Endothelial cell (in vitro differentiated cells): ENCODE measurements around the gene RGS7. TPM values are rescaled to one million over a fixed set of nuclear protein-coding genes. Genes with fewer than 3 reads are reported as not detected.
"Not testable (repeated sequence)": the region's sequence is repeated elsewhere in the genome, so short reads cannot be mapped to it uniquely, and the experiment has no call there.

Source experiments
- DNase-seq: peaks from one replicate; pipeline ENCODE4 v3.0.0; 2021; ENCODE audit warnings: low spot score
- H3K27ac Mint-ChIP-seq: one replicate; pipeline ENCODE4 v1.8.0; 2021; ENCODE audit warnings: mixed read lengths, inconsistent platforms; ENCODE audit not compliant: unreplicated experiment
- H3K27me3 Mint-ChIP-seq: one replicate; pipeline ENCODE4 v1.8.0; 2021; ENCODE audit warnings: mild to moderate bottlenecking, moderate library complexity, mixed read lengths, inconsistent platforms; ENCODE audit not compliant: unreplicated experiment
- H3K36me3 Mint-ChIP-seq: one replicate; pipeline ENCODE4 v1.8.0; 2021; ENCODE audit warnings: mild to moderate bottlenecking, low read depth, mixed read lengths, inconsistent platforms; ENCODE audit not compliant: unreplicated experiment
- H3K4me1 Mint-ChIP-seq: one replicate; pipeline ENCODE4 v1.8.0; 2021; ENCODE audit warnings: mild to moderate bottlenecking, mixed read lengths, inconsistent platforms; ENCODE audit not compliant: unreplicated experiment
- H3K4me3 Mint-ChIP-seq: one replicate; pipeline ENCODE4 v1.8.0; 2021; ENCODE audit warnings: mild to moderate bottlenecking, mixed read lengths, inconsistent platforms; ENCODE audit not compliant: unreplicated experiment
- H3K9me3 Mint-ChIP-seq: one replicate; pipeline ENCODE4 v1.8.0; 2021; ENCODE audit warnings: mixed read lengths, inconsistent platforms; ENCODE audit not compliant: unreplicated experiment
- CTCF ChIP-seq: fragments of 200-600 bp; sonication (generic); IDR thresholded peaks from one replicate; pipeline ENCODE4 v1.5.0; 2021; ENCODE audit warnings: antibody characterized with exemption; ENCODE audit not compliant: unreplicated experiment
- total RNA-seq: library from RNA; stranded (reverse); fragmentation: NEBNext Ultra II Directional; extraction: Animal tissue kit (Norgen Biotek cat#: 25700); gene quantifications from one replicate; pipeline ENCODE4 v1.2.1, GENCODE V29; 2021; ENCODE audit not compliant: unreplicated experiment

The RGS7 gene
- total RNA-seq, 1 donor from 2014 or later, result 1.4 TPM

GRCh38 chr1:241306125-241306790, 50.7 kb downstream of the RGS7 start:
- Mint-ChIP-seq H3K36me3 (no peaks in the 10 kb centered on the region), H3K4me3 (no peak overlapping the region), H3K9me3 (no peaks in the 10 kb centered on the region), H3K4me1 (no peaks in the 10 kb centered on the region), H3K27me3 (no peaks in the 10 kb centered on the region), H3K27ac (no peak overlapping the region)
- no peak for DNase-seq
- no peak for TF ChIP-seq CTCF

- not testable (repeated sequence) for H3K27me3 Mint-ChIP-seq, H3K4me3 Mint-ChIP-seq, H3K9me3 Mint-ChIP-seq, H3K4me1 Mint-ChIP-seq, DNase-seq, H3K27ac Mint-ChIP-seq, H3K36me3 Mint-ChIP-seq
Measured at GRCh38 chr1:241302024-241302423, 55.0 kb downstream of the RGS7 start.

- no peaks in the 10 kb centered on the region for H3K4me1 Mint-ChIP-seq
- no peak overlapping the region for H3K4me3 Mint-ChIP-seq
- no peaks in the 10 kb centered on the region for H3K9me3 Mint-ChIP-seq
- H3K36me3 Mint-ChIP-seq, result no peaks in the 10 kb centered on the region
- no peaks in the 10 kb centered on the region for H3K27me3 Mint-ChIP-seq
- DNase-seq, result no peak
- no peak overlapping the region for H3K27ac Mint-ChIP-seq
- TF ChIP-seq CTCF, result no peak
Measured at GRCh38 chr1:241299347-241299746, 57.7 kb downstream of the RGS7 start.

GRCh38 chr1:241292973-241293372, 64.0 kb downstream of the RGS7 start:
- Mint-ChIP-seq H3K36me3 (no peaks in the 10 kb centered on the region), H3K4me1 (no peaks in the 10 kb centered on the region), H3K27ac (no peak overlapping the region), H3K4me3 (no peak overlapping the region), H3K9me3 (no peaks in the 10 kb centered on the region), H3K27me3 (no peaks in the 10 kb centered on the region)
- no peak for DNase-seq
- TF ChIP-seq CTCF, result no peak

GRCh38 chr1:241291548-241291947, 65.5 kb downstream of the RGS7 start:
- H3K9me3 Mint-ChIP-seq, H3K4me1 Mint-ChIP-seq: not testable (repeated sequence)

GRCh38 chr1:241286486-241286885, 70.5 kb downstream of the RGS7 start:
- Mint-ChIP-seq H3K27me3 (no peaks in the 10 kb centered on the region), H3K27ac (no peak overlapping the region), H3K4me3 (no peak overlapping the region), H3K9me3 (peaks cover 5% of the 10 kb centered on the region), H3K4me1 (no peaks in the 10 kb centered on the region), H3K36me3 (no peaks in the 10 kb centered on the region)
- no peak for TF ChIP-seq CTCF
- no peak for DNase-seq

More at GRCh38 chr1:241291548-241291947, 65.5 kb downstream of the RGS7 start:
- not testable (repeated sequence) for H3K27ac Mint-ChIP-seq, DNase-seq, H3K27me3 Mint-ChIP-seq, H3K36me3 Mint-ChIP-seq, H3K4me3 Mint-ChIP-seq
